ENCODE results near the gene OSTF1. TPM values are rescaled to one million over a fixed set of nuclear protein-coding genes. Genes with fewer than 3 reads are reported as not detected.

The OSTF1 gene, protein sequence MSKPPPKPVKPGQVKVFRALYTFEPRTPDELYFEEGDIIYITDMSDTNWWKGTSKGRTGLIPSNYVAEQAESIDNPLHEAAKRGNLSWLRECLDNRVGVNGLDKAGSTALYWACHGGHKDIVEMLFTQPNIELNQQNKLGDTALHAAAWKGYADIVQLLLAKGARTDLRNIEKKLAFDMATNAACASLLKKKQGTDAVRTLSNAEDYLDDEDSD
- total RNA-seq: 10 to 100 TPM; 22.9 to 29.3 (median 26.9) TPM

- Histone ChIP-seq H3K27ac (replicated peaks in 1 of 4) (peak within 1 kb of the TSS; percentile 94 to 98 (median 96)), H3K9me3 (no peaks in the 10 kb centered on the region), H3K36me3 (peaks cover 0 to under 1% (median 0%) of the 10 kb centered on the region in 4 donors), H3K27me3 (no peaks in the 10 kb centered on the region), H3K4me3 (peak within 1 kb of the TSS; percentile 82 to 99 (median 96)), H3K4me1 (peaks cover 33 to 56% (median 43%) of the 10 kb centered on the region in 4 donors)
- DNase-seq (ENCODE audit: extremely low spot score): peak; percentile 97
- peak; percentile 83 to 96 for TF ChIP-seq POLR2AphosphoS5 (IDR thresholded peaks at IDR 0.05)
- no peak for TF ChIP-seq EP300 (IDR thresholded peaks at IDR 0.05)
- TF ChIP-seq POLR2A (IDR thresholded peaks at IDR 0.05; ENCODE audit: low read depth): peak; percentile 93
- peak in 2 of 3 experiments; percentile 3 to 8 for TF ChIP-seq CTCF (IDR thresholded peaks at IDR 0.05)
- WGBS: 0% methylated on average over 20 of the region's 93 CpGs
- intact Hi-C loops (cut with DNase I): loop anchor here (5.0 kb wide), 1 partner anchor 136 kb away; the partner anchor contains the start of gene C9orf40
Measured at GRCh38 chr9:75087824-75088645, at the start of gene OSTF1, which contains the start of gene NMRK1. TSS of gene OSTF1 (plus strand) at chr9:75088514. CDS start at chr9:75088693, 179 bp downstream. TSS of gene NMRK1 (minus strand) at chr9:75088155. CDS start at chr9:75083115, 5,040 bp downstream.

GRCh38 chr9:75039009-75039408 is 49.3 kb upstream of the OSTF1 start:
- TF ChIP-seq CTCF (IDR thresholded peaks at IDR 0.05): no peak
- TF ChIP-seq EP300 (IDR thresholded peaks at IDR 0.05): no peak
- TF ChIP-seq POLR2AphosphoS5 (IDR thresholded peaks at IDR 0.05): no peak
- no peak for TF ChIP-seq POLR2A (IDR thresholded peaks at IDR 0.05; ENCODE audit: low read depth)
- Histone ChIP-seq H3K4me1 (no peaks in the 10 kb centered on the region), H3K4me3 (no peak overlapping the region), H3K9me3 (no peaks in the 10 kb centered on the region), H3K36me3 (no peaks in the 10 kb centered on the region), H3K27me3 (peaks cover 0 to 9% (median 0%) of the 10 kb centered on the region in 4 donors), H3K27ac (replicated peaks in 1 of 4) (no peak overlapping the region)
- intact Hi-C loops (cut with DNase I): no loop called here
- 57% methylated on average over 3 of the region's 3 CpGs for WGBS
- no peak for DNase-seq (ENCODE audit: extremely low spot score)

- intact Hi-C loops (cut with DNase I): no loop called here
- TF ChIP-seq POLR2AphosphoS5 (IDR thresholded peaks at IDR 0.05) (no peak), EP300 (IDR thresholded peaks at IDR 0.05) (no peak), CTCF (IDR thresholded peaks at IDR 0.05) (no peak), POLR2A (IDR thresholded peaks at IDR 0.05; ENCODE audit: low read depth) (no peak)
- DNase-seq (ENCODE audit: extremely low spot score): no peak
- Histone ChIP-seq H3K9me3 (no peaks in the 10 kb centered on the region), H3K27me3 (peaks cover 0 to 7% (median 0%) of the 10 kb centered on the region in 4 donors), H3K36me3 (no peaks in the 10 kb centered on the region), H3K27ac (replicated peaks in 1 of 4) (no peak overlapping the region), H3K4me1 (no peaks in the 10 kb centered on the region), H3K4me3 (no peak overlapping the region)
- WGBS: 72% methylated on average over 3 of the region's 3 CpGs
Measured at GRCh38 chr9:75039801-75040200, 48.5 kb upstream of the OSTF1 start.

DNA sequence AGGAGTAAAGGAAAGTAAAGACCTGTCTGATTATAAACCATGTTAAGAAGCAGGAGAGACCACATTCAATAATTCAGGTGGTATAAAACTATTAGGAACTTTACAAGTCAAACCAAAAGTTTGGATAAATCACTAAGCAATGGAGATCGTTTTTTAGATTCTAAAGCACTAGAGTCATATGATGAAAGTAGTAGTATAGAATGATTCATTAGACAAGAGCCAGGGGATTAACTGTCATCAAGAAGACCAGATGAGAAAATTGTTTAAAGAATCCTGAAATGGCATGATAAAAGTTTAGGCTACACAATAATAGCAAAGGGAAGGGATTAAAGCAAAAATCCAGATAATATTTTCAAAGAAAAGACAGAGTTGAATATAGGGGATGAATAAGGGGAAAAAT is 47.3 kb upstream of the OSTF1 start:
- DNase-seq (ENCODE audit: extremely low spot score): no peak
- no peak overlapping the region for H3K4me3 ChIP-seq
- H3K27ac ChIP-seq (replicated peaks in 1 of 4): no peak overlapping the region
- H3K4me1 ChIP-seq: no peaks in the 10 kb centered on the region
- no peaks in the 10 kb centered on the region for H3K36me3 ChIP-seq
- intact Hi-C loops (cut with DNase I): no loop called here
- 69% methylated on average over 1 of the region's 1 CpG for WGBS
- no peaks in the 10 kb centered on the region for H3K27me3 ChIP-seq
- no peaks in the 10 kb centered on the region for H3K9me3 ChIP-seq
- TF ChIP-seq POLR2AphosphoS5 (IDR thresholded peaks at IDR 0.05) (no peak), CTCF (IDR thresholded peaks at IDR 0.05) (no peak), POLR2A (IDR thresholded peaks at IDR 0.05; ENCODE audit: low read depth) (no peak), EP300 (IDR thresholded peaks at IDR 0.05) (no peak)

All from esophagus muscularis mucosa (tissue), 4 donors.